ENCODE measurements around the gene OR4K13. TPM values are rescaled to one million over a fixed set of nuclear protein-coding genes. Genes with fewer than 3 reads are reported as not detected.

Gene OR4K13
- total RNA-seq, 1 experiment from 2014 or later = not detected

- H3K79me2 ChIP-seq (ENCODE audit: insufficient read depth, low read length) = no peaks in the 10 kb centered on the region
- no peaks in the 10 kb centered on the region for H3K36me3 ChIP-seq (ENCODE audit: control insufficient read depth in 1 of 2, insufficient read depth in 2 of 2, low read length in 2 of 2)
- H3K9me3 ChIP-seq (ENCODE audit: control insufficient read depth in 1 of 2, insufficient read depth in 1 of 2, low read depth in 1 of 2, low read length in 2 of 2) = peaks cover 0 to 14% of the 10 kb centered on the region in 2 experiments; a peak in 2 of 4 replicates
- TF ChIP-seq CBX3 (IDR thresholded peaks at IDR 0.05; ENCODE audit: low read depth) = no peak
- no peak for TF ChIP-seq ATF3 (IDR thresholded peaks at IDR 0.05)
- no peak for TF ChIP-seq ELF1 (IDR thresholded peaks at IDR 0.05; ENCODE audit: borderline replicate concordance, low read depth)
- TF ChIP-seq SRF (IDR thresholded peaks at IDR 0.05; ENCODE audit: low read depth) = no peak
- TF ChIP-seq ZFX (IDR thresholded peaks at IDR 0.05) = no peak
- no peak for TF ChIP-seq EGR1 (IDR thresholded peaks at IDR 0.05; ENCODE audit: low read depth)
- TF ChIP-seq JUND (IDR thresholded peaks at IDR 0.05) = no peak
- no peak for TF ChIP-seq CEBPB (IDR thresholded peaks at IDR 0.05; ENCODE audit: low read depth)
- TF ChIP-seq YY1 (IDR thresholded peaks at IDR 0.05; ENCODE audit: extremely low read depth, insufficient replicate concordance, low read depth, low read length) = no peak
- TF ChIP-seq TCF7L2 (IDR thresholded peaks at IDR 0.05; ENCODE audit: borderline replicate concordance, extremely low read depth, insufficient read depth, insufficient read length) = no peak
- TF ChIP-seq SIN3A (IDR thresholded peaks at IDR 0.05; ENCODE audit: low read depth) = no peak
- TF ChIP-seq EZH2 (IDR thresholded peaks at IDR 0.05) = no peak
- TF ChIP-seq ZBTB33 (IDR thresholded peaks at IDR 0.05; ENCODE audit: extremely low read depth, insufficient replicate concordance, low read length) = no peak
- no peak for TF ChIP-seq POLR2A (IDR thresholded peaks at IDR 0.05; ENCODE audit: borderline replicate concordance, extremely low read depth, insufficient read depth, insufficient read length)
- no peak for TF ChIP-seq REST (IDR thresholded peaks at IDR 0.05; ENCODE audit: low read depth)
- no peak for TF ChIP-seq RAD21 (IDR thresholded peaks at IDR 0.05; ENCODE audit: low read depth)
- no peak for TF ChIP-seq FOSL1 (IDR thresholded peaks at IDR 0.05; ENCODE audit: low read depth)
- TF ChIP-seq EZH2phosphoT487 (IDR thresholded peaks at IDR 0.05; ENCODE audit: borderline replicate concordance) = no peak
- no peaks in the 10 kb centered on the region; the same call in 1 of the 2 replicates for H4K20me1 ChIP-seq (ENCODE audit: insufficient read depth)
- no peaks in the 10 kb centered on the region for H3K9me2 ChIP-seq (ENCODE audit: insufficient read depth)
- ChIA-PET CTCF (no interaction called here), POLR2A (no interaction called here), RAD21 (ENCODE audit: low non-redundant PET in 1 of 2, low total read pairs in 2 of 2, uncharacterized antibody in 2 of 2, unreplicated experiment in 2 of 2) (no interaction called here)
- no peak for ATAC-seq
- no peak overlapping the region for H2AFZ ChIP-seq (ENCODE audit: low read depth, low read length, poor library complexity, severe bottlenecking)
- H3K27ac ChIP-seq (ENCODE audit: low read depth, low read length) = no peak overlapping the region
- H3K4me2 ChIP-seq (ENCODE audit: low read length) = no peak overlapping the region
- intact Hi-C loops (cut with micrococcal nuclease) = no loop called here
- no peaks in the 10 kb centered on the region for H3K27me3 ChIP-seq (ENCODE audit: insufficient read depth, low read length)
- no peak for DNase-seq (ENCODE audit: low read depth, low spot score)
- no peak overlapping the region for H3K4me3 ChIP-seq (replicated peaks in 1 of 2; ENCODE audit: low read depth in 1 of 2, low read length in 2 of 2)
- no peaks in the 10 kb centered on the region for H3K4me1 ChIP-seq (ENCODE audit: control insufficient read depth in 1 of 2, insufficient read depth in 2 of 2, low read length in 2 of 2)
- H3K9ac ChIP-seq (ENCODE audit: low read length) = no peak overlapping the region
- no TSS peak for BruUV-seq (replicated peaks)
Observed at GRCh38 chr14:20002319-20002718, 33.5 kb downstream of the OR4K13 start.
